Esophagus muscularis mucosa (tissue), 4 donors: ENCODE results near the gene NAV2. TPM values are rescaled to one million over a fixed set of nuclear protein-coding genes. Genes with fewer than 3 reads are reported as not detected.

Experiments
- DNase-seq: peaks from one replicate; pipeline ENCODE4 v3.0.0-alpha.2; 2017; ENCODE audit errors: extremely low spot score
- H3K27ac ChIP-seq, 4 donors: fragments of 200-600 bp; sonication (generic); replicated peaks in 1 of 4; 1 replicate in 3 of 4; 2 replicates in 1 of 4; pipeline ENCODE4 v1.5.1; 2016 to 2019; ENCODE audit warnings: mild to moderate bottlenecking in 1 of 4
- H3K27me3 ChIP-seq, 4 donors: fragments of 200-600 bp; sonication (generic); one replicate each; pipeline versions ENCODE4 v1.5.1 to v1.6.0; 2016 to 2019
- H3K36me3 ChIP-seq, 4 donors: fragments of 200-600 bp; sonication (generic); one replicate each; pipeline ENCODE4 v1.5.1; 2016 to 2019
- H3K4me1 ChIP-seq, 4 donors: fragments of 200-600 bp; sonication (generic); one replicate each; pipeline ENCODE4 v1.5.1; 2016 to 2019
- H3K4me3 ChIP-seq, 4 donors: fragments of 200-600 bp; sonication (generic); 1 replicate in 2 of 4; 2 replicates in 2 of 4; pipeline ENCODE4 v1.5.1; 2016 to 2019; ENCODE audit warnings: mild to moderate bottlenecking in 4 of 4, moderate library complexity in 1 of 4
- H3K9me3 ChIP-seq, 4 donors: fragments of 200-600 bp; sonication (generic); 1 replicate in 3 of 4; 2 replicates in 1 of 4; pipeline ENCODE4 v1.5.1; 2016 to 2019
- CTCF ChIP-seq, 3 experiments: fragments of 200-600 bp in 2 of 3; fragments of 450-650 bp in 1 of 3; sonication (generic) in 2 of 3; IDR thresholded peaks; one replicate each; pipeline ENCODE4 v1.5.1; 2017 to 2019; ENCODE audit warnings: antibody characterized with exemption in 3 of 3, mild to moderate bottlenecking in 2 of 3, moderate library complexity in 1 of 3
- EP300 ChIP-seq: sonication (generic); formaldehyde crosslinking; IDR thresholded peaks from one replicate; pipeline ENCODE4 v1.6.1; 2017; ENCODE audit warnings: antibody characterized with exemption
- POLR2A ChIP-seq: fragments of 450-650 bp; IDR thresholded peaks from one replicate; pipeline ENCODE4 v1.6.1; 2017; ENCODE audit warnings: antibody characterized with exemption, moderate library complexity, mild to moderate bottlenecking, low read depth
- POLR2AphosphoS5 ChIP-seq, 2 donors: sonication (generic); formaldehyde crosslinking; IDR thresholded peaks; one replicate each; pipeline ENCODE4 v1.6.1; 2017; ENCODE audit warnings: antibody characterized with exemption in 2 of 2
- WGBS: methylation state at CpG from one replicate; pipeline ENCODE4 v1.1.5; 2018; 5-methylcytosine and 5-hydroxymethylcytosine counted together
- intact Hi-C: fragments of 100-400 bp; cut with DNase I; formaldehyde crosslinking; loops from one replicate; pipeline ENCODE4 v1.15.1; 2023
- total RNA-seq, 4 donors: library from RNA; depleted of rRNA; stranded (reverse); fragments of >200 nt; gene quantifications; one replicate each; pipeline versions ENCODE4 v1.1.0 to v1.2.1, GENCODE V29; 2016

Gene NAV2
- total RNA-seq, 4 donors from 2014 or later, result 21.9 to 57.0 (median 37.5) TPM

- WGBS, result 86% methylated on average over 5 of the region's 5 CpGs
- H3K36me3 ChIP-seq, result peaks cover 0 to 60% (median 17%) of the 10 kb centered on the region in 4 donors
- H3K4me1 ChIP-seq, result peaks cover 0 to 17% (median 12%) of the 10 kb centered on the region in 4 donors
- H3K27me3 ChIP-seq, result no peaks in the 10 kb centered on the region
- H3K9me3 ChIP-seq, result no peaks in the 10 kb centered on the region
- H3K27ac ChIP-seq, result no peak overlapping the region
- DNase-seq, result no peak
- intact Hi-C loops, result no loop called here
- H3K4me3 ChIP-seq, result no peak overlapping the region
- no peak for TF ChIP-seq CTCF (IDR thresholded peaks at IDR 0.05)
- no peak for TF ChIP-seq POLR2AphosphoS5 (IDR thresholded peaks at IDR 0.05)
- no peak for TF ChIP-seq EP300
- TF ChIP-seq POLR2A, result no peak
These were observed 183.1 kb downstream of the NAV2 start for GRCh38 chr11:19895776-19896175.

- H3K36me3 ChIP-seq, result peaks cover 0 to 19% (median 0%) of the 10 kb centered on the region in 4 donors
- H3K27ac ChIP-seq, result peak overlapping the region in 1 of 4 donors; percentile 19
- no peak for DNase-seq
- no peak overlapping the region for H3K4me3 ChIP-seq
- WGBS, result 7% methylated on average over 1 of the region's 1 CpG
- H3K4me1 ChIP-seq, result peaks cover 8 to 56% (median 44%) of the 10 kb centered on the region in 4 donors
- intact Hi-C loops, result loop anchor here (2.0 to 5.0 kb wide), 2 partner anchors 161 to 341 kb away; no protein-coding TSS in a partner anchor
- peak; percentile 68 to 83 (median 72) for TF ChIP-seq CTCF (IDR thresholded peaks at IDR 0.05)
- TF ChIP-seq POLR2A, result no peak
- no peak for TF ChIP-seq POLR2AphosphoS5 (IDR thresholded peaks at IDR 0.05)
- TF ChIP-seq EP300, result no peak
- no peaks in the 10 kb centered on the region for H3K27me3 ChIP-seq
- no peaks in the 10 kb centered on the region for H3K9me3 ChIP-seq
These were observed 191.0 kb downstream of the NAV2 start for GRCh38 chr11:19903620-19904069.

- Histone ChIP-seq H3K27me3 (no peaks in the 10 kb centered on the region), H3K4me1 (peaks cover 8 to 60% (median 47%) of the 10 kb centered on the region in 4 donors), H3K27ac (peak overlapping the region in 1 of 4 donors; percentile 48), H3K9me3 (no peaks in the 10 kb centered on the region), H3K36me3 (peaks cover 0 to 11% (median 0%) of the 10 kb centered on the region in 4 donors), H3K4me3 (no peak overlapping the region)
- WGBS, result 13% methylated on average over 2 of the region's 2 CpGs
- intact Hi-C loops, result no loop called here
- no peak for DNase-seq
- TF ChIP-seq CTCF (IDR thresholded peaks at IDR 0.05) (peak; percentile 52 to 63 (median 54)), POLR2AphosphoS5 (IDR thresholded peaks at IDR 0.05) (no peak)
These were observed 192.7 kb downstream of the NAV2 start for GRCh38 chr11:19905280-19905853.

- peaks cover 0 to 10% (median 0%) of the 10 kb centered on the region in 4 donors for H3K36me3 ChIP-seq
- H3K4me3 ChIP-seq, result no peak overlapping the region
- H3K27ac ChIP-seq, result peak overlapping the region in 1 of 4 donors; percentile 48
- no peak for DNase-seq
- intact Hi-C loops, result no loop called here
- WGBS, result 94% methylated on average over 3 of the region's 3 CpGs
- TF ChIP-seq EP300 (no peak), POLR2AphosphoS5 (IDR thresholded peaks at IDR 0.05) (no peak), CTCF (IDR thresholded peaks at IDR 0.05) (no peak), POLR2A (no peak)
- H3K4me1 ChIP-seq, result peaks cover 8 to 68% (median 55%) of the 10 kb centered on the region in 4 donors
- H3K9me3 ChIP-seq, result no peaks in the 10 kb centered on the region
- H3K27me3 ChIP-seq, result no peaks in the 10 kb centered on the region
These were observed 193.5 kb downstream of the NAV2 start for GRCh38 chr11:19906126-19906525.
